HCT116 (cell line): ENCODE data around the gene UBTD2. TPM values are rescaled to one million over a fixed set of nuclear protein-coding genes. Genes with fewer than 3 reads are reported as not detected.

Experiments
- ATAC-seq: fragments of 200-7000 bp; cut with Tn5 transposase; 2 replicates; pipeline ENCODE4 v1.9.1; 2020; ENCODE audit warnings: mild to moderate bottlenecking, moderate library complexity
- BruUV-seq: library from RNA; stranded (reverse); fragments of 400-500 nt; replicated peaks from 2 replicates; lab custom pipeline; 2021; lab: Mats Ljungman, UMichigan
- CTCF ChIA-PET: fragments of 300-600 bp; sonication (Branson Sonifier 250); formaldehyde crosslinking; loops from one replicate; lab custom pipeline; 2021; ENCODE audit warnings: antibody characterized with exemption; lab: Charles Lee
- POLR2A ChIA-PET: fragments of 300-600, 350-600 bp; sonication (Branson Sonifier 250); formaldehyde crosslinking; loops from one replicate; lab custom pipeline; 2021; ENCODE audit warnings: antibody characterized with exemption; lab: Charles Lee
- RAD21 ChIA-PET, 2 experiments: fragments of 300-600 bp; sonication (Branson Sonifier 250); formaldehyde crosslinking; loops; one replicate each; lab custom pipeline; 2023; ENCODE audit warnings: low total read pairs in 2 of 2; ENCODE audit not compliant: uncharacterized antibody in 2 of 2, unreplicated experiment in 2 of 2, low non-redundant PET in 1 of 2; lab: Charles Lee
- DNase-seq: peaks from one replicate; pipeline ENCODE4 v3.0.0-alpha.2; 2010; ENCODE audit warnings: low read depth, low spot score
- H2AFZ ChIP-seq: fragments of 200-600 bp; shearing (Covaris generic), sonication (generic); 2 replicates; pipeline ENCODE4 v1.6.1; 2017; ENCODE audit warnings: low read depth, mixed run types, mixed read lengths, antibody characterized with exemption, low read length; ENCODE audit not compliant: poor library complexity, severe bottlenecking
- H3K27ac ChIP-seq: 2 replicates; pipeline ENCODE4 v1.5.1; 2012; ENCODE audit warnings: low read depth, low read length
- H3K27me3 ChIP-seq: fragments of 200-600 bp; sonication (generic); 2 replicates; pipeline ENCODE4 v1.6.1; 2016; ENCODE audit warnings: mixed run types, low read length, mixed read lengths; ENCODE audit not compliant: insufficient read depth
- H3K36me3 ChIP-seq, 2 experiments: fragments of 200-500 bp in 1 of 2; fragments of 200-600 bp in 1 of 2; sonication (Bioruptor generic) in 1 of 2; sonication (generic) in 1 of 2; 2 replicates each; pipeline versions ENCODE4 v1.5.1 to v1.6.1; 2014 to 2016; ENCODE audit warnings: low read length in 2 of 2, inconsistent platforms in 1 of 2, mixed read lengths in 1 of 2, mixed run types in 1 of 2; ENCODE audit not compliant: insufficient read depth in 2 of 2, control insufficient read depth in 1 of 2
- H3K4me1 ChIP-seq, 2 experiments: fragments of 200-600 bp in 1 of 2; sonication (generic) in 1 of 2; 2 replicates each; pipeline versions ENCODE4 v1.5.1 to v1.6.1; 2012 to 2017; ENCODE audit warnings: low read length in 2 of 2, inconsistent platforms in 1 of 2, mild to moderate bottlenecking in 1 of 2, mixed read lengths in 1 of 2, mixed run types in 1 of 2, moderate library complexity in 1 of 2; ENCODE audit not compliant: insufficient read depth in 2 of 2, control insufficient read depth in 1 of 2
- H3K4me2 ChIP-seq: fragments of 200-600 bp; sonication (generic); 2 replicates; pipeline ENCODE4 v1.6.1; 2017; ENCODE audit warnings: mixed run types, low read length, mixed read lengths
- H3K4me3 ChIP-seq, 2 experiments: fragments of 200-600 bp in 1 of 2; sonication (generic) in 1 of 2; replicated peaks in 1 of 2; 2 replicates each; pipeline ENCODE4 v1.5.1; 2011 to 2016; ENCODE audit warnings: low read length in 2 of 2, control low read depth in 1 of 2, low read depth in 1 of 2, mild to moderate bottlenecking in 1 of 2, mixed read lengths in 1 of 2, mixed run types in 1 of 2
- H3K79me2 ChIP-seq: fragments of 200-600 bp; sonication (generic); 2 replicates; pipeline ENCODE4 v1.6.1; 2017; ENCODE audit warnings: mild to moderate bottlenecking, mixed run types, low read length, moderate library complexity, mixed read lengths; ENCODE audit not compliant: insufficient read depth
- H3K9ac ChIP-seq: fragments of 200-600 bp; sonication (generic); 2 replicates; pipeline ENCODE4 v1.6.1; 2016; ENCODE audit warnings: low read length, mixed read lengths
- H3K9me2 ChIP-seq: fragments of 200-600 bp; sonication (generic), shearing (Covaris generic); 2 replicates; pipeline ENCODE4 v1.6.1; 2017; ENCODE audit warnings: mixed run types, mild to moderate bottlenecking, moderate library complexity; ENCODE audit not compliant: insufficient read depth
- H3K9me3 ChIP-seq, 2 experiments: fragments of 200-500 bp in 1 of 2; fragments of 200-600 bp in 1 of 2; sonication (Bioruptor generic) in 1 of 2; sonication (generic) in 1 of 2; 2 replicates each; pipeline ENCODE4 v1.6.1; 2014 to 2017; ENCODE audit warnings: low read length in 2 of 2, mixed read lengths in 2 of 2, inconsistent platforms in 1 of 2, low read depth in 1 of 2, mild to moderate bottlenecking in 1 of 2, mixed run types in 1 of 2, moderate library complexity in 1 of 2; ENCODE audit not compliant: control insufficient read depth in 1 of 2, insufficient read depth in 1 of 2
- H4K20me1 ChIP-seq: fragments of 200-600 bp; sonication (generic), shearing (Covaris generic); 2 replicates; pipeline ENCODE4 v1.6.1; 2017; ENCODE audit warnings: mixed run types, mild to moderate bottlenecking, moderate library complexity; ENCODE audit not compliant: insufficient read depth
- EGR1 ChIP-seq: IDR thresholded peaks from 2 replicates; pipeline ENCODE4 v1.6.1; 2012; ENCODE audit warnings: low read depth
- ELF1 ChIP-seq: IDR thresholded peaks from 2 replicates; pipeline ENCODE4 v1.6.1; 2012; ENCODE audit warnings: low read depth, borderline replicate concordance
- RAD21 ChIP-seq: IDR thresholded peaks from 2 replicates; pipeline ENCODE4 v1.6.1; 2012; ENCODE audit warnings: low read depth, mild to moderate bottlenecking
- SIN3A ChIP-seq: IDR thresholded peaks from 2 replicates; pipeline ENCODE4 v1.6.1; 2012; ENCODE audit warnings: low read depth
- ZBTB33 ChIP-seq: IDR thresholded peaks from 2 replicates; pipeline ENCODE4 v1.6.1; 2011; ENCODE audit warnings: mild to moderate bottlenecking, low read length, moderate library complexity; ENCODE audit not compliant: insufficient replicate concordance; ENCODE audit errors: extremely low read depth
- ZNF274 ChIP-seq: fragments of 200-500 bp; sonication (Bioruptor generic); IDR thresholded peaks from 2 replicates; pipeline ENCODE4 v1.6.1; 2014; ENCODE audit warnings: mild to moderate bottlenecking, low read depth, low read length, inconsistent platforms
- intact Hi-C: fragments of 100-400 bp; cut with micrococcal nuclease; formaldehyde crosslinking; loops from 2 replicates; pipeline ENCODE4 v1.10.0; 2022
- total RNA-seq: library from RNA; stranded (reverse); gene quantifications from one replicate; pipeline ENCODE4 v1.2.1, GENCODE V29; 2021; ENCODE audit not compliant: unreplicated experiment
- TF ChIP-seq, protein P1 (sequence below), 3 experiments: fragments of 200-600 bp in 1 of 3; sonication (generic) in 1 of 3; IDR thresholded peaks in 2 of 3; conservative IDR thresholded peaks in 1 of 3; 2 replicates each; pipeline ENCODE4 v1.5.1; 2012 to 2017; ENCODE audit warnings: low read depth in 2 of 3, low read length in 2 of 3, antibody characterized with exemption in 1 of 3, borderline replicate concordance in 1 of 3, control low read depth in 1 of 3, mild to moderate bottlenecking in 1 of 3, mixed read lengths in 1 of 3, mixed run types in 1 of 3, moderate library complexity in 1 of 3; ENCODE audit not compliant: insufficient read depth in 1 of 3

The UBTD2 gene
- total RNA-seq, 1 experiment from 2014 or later = 15.9 TPM

- TF ChIP-seq, protein P1, sequence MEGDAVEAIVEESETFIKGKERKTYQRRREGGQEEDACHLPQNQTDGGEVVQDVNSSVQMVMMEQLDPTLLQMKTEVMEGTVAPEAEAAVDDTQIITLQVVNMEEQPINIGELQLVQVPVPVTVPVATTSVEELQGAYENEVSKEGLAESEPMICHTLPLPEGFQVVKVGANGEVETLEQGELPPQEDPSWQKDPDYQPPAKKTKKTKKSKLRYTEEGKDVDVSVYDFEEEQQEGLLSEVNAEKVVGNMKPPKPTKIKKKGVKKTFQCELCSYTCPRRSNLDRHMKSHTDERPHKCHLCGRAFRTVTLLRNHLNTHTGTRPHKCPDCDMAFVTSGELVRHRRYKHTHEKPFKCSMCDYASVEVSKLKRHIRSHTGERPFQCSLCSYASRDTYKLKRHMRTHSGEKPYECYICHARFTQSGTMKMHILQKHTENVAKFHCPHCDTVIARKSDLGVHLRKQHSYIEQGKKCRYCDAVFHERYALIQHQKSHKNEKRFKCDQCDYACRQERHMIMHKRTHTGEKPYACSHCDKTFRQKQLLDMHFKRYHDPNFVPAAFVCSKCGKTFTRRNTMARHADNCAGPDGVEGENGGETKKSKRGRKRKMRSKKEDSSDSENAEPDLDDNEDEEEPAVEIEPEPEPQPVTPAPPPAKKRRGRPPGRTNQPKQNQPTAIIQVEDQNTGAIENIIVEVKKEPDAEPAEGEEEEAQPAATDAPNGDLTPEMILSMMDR (IDR thresholded peaks at IDR 0.05 in 2 of 3, conservative IDR thresholded peaks at IDR 0.05 in 1 of 3; ENCODE audit: borderline replicate concordance in 1 of 3, insufficient read depth in 1 of 3, low read depth in 2 of 3, low read length in 2 of 3) = no peak
- no peak for TF ChIP-seq ZBTB33
- TF ChIP-seq ZNF274 = no peak
Measured at GRCh38 chr5:172285226-172286143, 1.9 kb upstream of the UBTD2 start (continued).

GRCh38 chr5:172284611-172284980, 1.0 kb upstream of the UBTD2 start:
- no peaks in the 10 kb centered on the region for H4K20me1 ChIP-seq
- H3K9me3 ChIP-seq = no peaks in the 10 kb centered on the region
- TF ChIP-seq RAD21 (no peak), ELF1 (no peak), SIN3A (no peak), EGR1 (no peak)
- no peak for DNase-seq
- H2AFZ ChIP-seq = peak overlapping the region; percentile 35
- H3K79me2 ChIP-seq = peaks cover 36% of the 10 kb centered on the region
- H3K9ac ChIP-seq = peak overlapping the region; percentile 62
- no peaks in the 10 kb centered on the region for H3K36me3 ChIP-seq
- peak overlapping the region; percentile 43; the same call in 1 of the 2 replicates for H3K27ac ChIP-seq
- no TSS peak for BruUV-seq
- ChIA-PET RAD21 (no interaction called here), CTCF (interaction anchor here (1.1 kb wide), 1 partner anchor 9 kb away, joined by 8 read pairs; no protein-coding TSS in a partner anchor), POLR2A (interaction anchor here (1.6 kb wide), 1 partner anchor 19 kb away, joined by 5 read pairs; no protein-coding TSS in a partner anchor)
- peaks cover 11 to 20% of the 10 kb centered on the region in 2 experiments; a peak in 3 of 4 replicates for H3K4me1 ChIP-seq
- ATAC-seq = no peak
- intact Hi-C loops = no loop called here
- peak overlapping the region; percentile 53 to 90 for H3K4me3 ChIP-seq
- H3K4me2 ChIP-seq = peak overlapping the region; percentile 94
- H3K9me2 ChIP-seq = no peaks in the 10 kb centered on the region
- no peaks in the 10 kb centered on the region for H3K27me3 ChIP-seq
